ENCODE results near the gene PCDHGA2.

Gene PCDHGA2

DNA sequence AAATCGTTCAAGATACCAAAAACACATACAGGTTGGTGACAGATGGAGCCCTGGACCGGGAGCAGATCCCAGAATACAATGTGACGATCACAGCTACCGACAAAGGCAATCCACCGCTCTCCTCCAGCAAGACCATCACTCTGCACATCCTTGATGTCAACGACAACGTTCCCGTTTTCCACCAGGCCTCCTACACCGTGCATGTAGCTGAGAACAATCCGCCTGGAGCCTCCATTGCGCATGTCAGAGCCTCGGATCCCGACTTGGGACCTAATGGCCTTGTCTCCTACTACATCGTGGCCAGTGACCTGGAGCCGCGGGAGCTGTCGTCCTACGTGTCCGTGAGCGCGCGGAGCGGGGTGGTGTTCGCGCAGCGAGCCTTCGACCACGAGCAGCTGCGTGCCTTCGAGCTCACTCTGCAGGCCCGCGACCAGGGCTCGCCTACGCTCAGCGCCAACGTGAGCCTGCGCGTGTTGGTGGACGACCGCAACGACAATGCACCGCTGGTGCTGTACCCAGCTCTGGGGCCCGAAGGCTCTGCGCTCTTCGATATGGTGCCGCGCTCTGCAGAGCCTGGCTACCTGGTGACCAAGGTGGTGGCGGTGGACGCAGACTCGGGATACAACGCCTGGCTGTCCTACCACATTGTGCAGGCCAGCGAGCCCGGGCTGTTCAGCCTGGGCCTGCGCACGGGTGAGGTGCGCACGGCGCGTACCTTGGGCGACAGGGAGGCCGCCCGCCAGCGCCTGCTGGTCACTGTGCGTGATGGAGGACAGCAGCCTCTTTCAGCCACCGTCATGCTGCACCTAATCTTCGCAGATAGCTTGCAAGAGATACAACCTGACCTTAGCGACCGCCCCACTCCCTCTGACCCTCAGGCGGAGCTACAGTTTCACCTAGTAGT lies 33.3 kb downstream of the PCDHGA2 start:
- TF ChIP-seq POLR2AphosphoS5 (IDR thresholded peaks at IDR 0.05; ENCODE audit: low read depth, low read length), result no peak
- no peak for TF ChIP-seq FOXP2 (optimal IDR thresholded peaks at IDR 0.05; ENCODE audit: borderline replicate concordance, extremely low read depth, extremely low read length, insufficient read depth)
- no peak for TF ChIP-seq TAF1 (IDR thresholded peaks at IDR 0.05; ENCODE audit: borderline replicate concordance, insufficient read depth, low read length)
- TF ChIP-seq SIN3A (IDR thresholded peaks at IDR 0.05; ENCODE audit: borderline replicate concordance, insufficient read depth, low read length), result no peak
- TF ChIP-seq, protein P1, sequence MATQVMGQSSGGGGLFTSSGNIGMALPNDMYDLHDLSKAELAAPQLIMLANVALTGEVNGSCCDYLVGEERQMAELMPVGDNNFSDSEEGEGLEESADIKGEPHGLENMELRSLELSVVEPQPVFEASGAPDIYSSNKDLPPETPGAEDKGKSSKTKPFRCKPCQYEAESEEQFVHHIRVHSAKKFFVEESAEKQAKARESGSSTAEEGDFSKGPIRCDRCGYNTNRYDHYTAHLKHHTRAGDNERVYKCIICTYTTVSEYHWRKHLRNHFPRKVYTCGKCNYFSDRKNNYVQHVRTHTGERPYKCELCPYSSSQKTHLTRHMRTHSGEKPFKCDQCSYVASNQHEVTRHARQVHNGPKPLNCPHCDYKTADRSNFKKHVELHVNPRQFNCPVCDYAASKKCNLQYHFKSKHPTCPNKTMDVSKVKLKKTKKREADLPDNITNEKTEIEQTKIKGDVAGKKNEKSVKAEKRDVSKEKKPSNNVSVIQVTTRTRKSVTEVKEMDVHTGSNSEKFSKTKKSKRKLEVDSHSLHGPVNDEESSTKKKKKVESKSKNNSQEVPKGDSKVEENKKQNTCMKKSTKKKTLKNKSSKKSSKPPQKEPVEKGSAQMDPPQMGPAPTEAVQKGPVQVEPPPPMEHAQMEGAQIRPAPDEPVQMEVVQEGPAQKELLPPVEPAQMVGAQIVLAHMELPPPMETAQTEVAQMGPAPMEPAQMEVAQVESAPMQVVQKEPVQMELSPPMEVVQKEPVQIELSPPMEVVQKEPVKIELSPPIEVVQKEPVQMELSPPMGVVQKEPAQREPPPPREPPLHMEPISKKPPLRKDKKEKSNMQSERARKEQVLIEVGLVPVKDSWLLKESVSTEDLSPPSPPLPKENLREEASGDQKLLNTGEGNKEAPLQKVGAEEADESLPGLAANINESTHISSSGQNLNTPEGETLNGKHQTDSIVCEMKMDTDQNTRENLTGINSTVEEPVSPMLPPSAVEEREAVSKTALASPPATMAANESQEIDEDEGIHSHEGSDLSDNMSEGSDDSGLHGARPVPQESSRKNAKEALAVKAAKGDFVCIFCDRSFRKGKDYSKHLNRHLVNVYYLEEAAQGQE (IDR thresholded peaks at IDR 0.05; ENCODE audit: insufficient read depth in 1 of 2, low read depth in 2 of 2, low read length in 2 of 2), result no peak

DNA sequence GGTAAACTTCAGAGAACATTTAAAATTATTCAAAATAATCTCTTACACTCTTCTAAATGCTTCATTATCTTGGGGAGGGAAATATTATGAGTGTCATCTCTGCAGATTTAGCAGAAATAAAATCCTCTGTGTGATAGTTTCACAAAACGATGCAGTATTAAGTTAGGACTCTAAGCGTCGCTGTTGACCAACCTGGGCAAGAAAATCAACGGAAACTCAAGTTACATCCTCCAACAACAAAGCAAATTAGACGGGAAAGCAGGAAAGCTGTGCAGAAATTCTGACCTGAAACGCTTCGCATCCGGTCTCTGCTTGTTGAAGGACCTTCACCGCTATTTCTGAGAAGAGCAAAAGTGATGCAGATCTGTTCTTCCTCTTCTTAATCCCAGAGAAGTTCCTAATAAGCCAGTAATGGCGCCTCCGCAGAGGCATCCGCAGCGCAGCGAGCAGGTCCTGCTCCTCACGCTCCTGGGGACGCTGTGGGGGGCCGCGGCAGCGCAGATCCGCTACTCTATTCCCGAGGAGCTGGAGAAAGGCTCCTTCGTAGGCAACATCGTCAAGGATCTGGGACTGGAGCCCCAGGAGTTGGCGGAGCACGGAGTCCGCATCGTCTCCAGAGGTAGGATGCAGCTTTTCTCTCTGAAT lies 35.2 kb downstream of the PCDHGA2 start, which contains the start of gene PCDHGA6:
TSS of gene PCDHGA6 (plus strand) at position 219 of the 645 bp plus-strand sequence. CDS start at position 412, 193 bp downstream.
- no peak for TF ChIP-seq FOXP2 (optimal IDR thresholded peaks at IDR 0.05; ENCODE audit: borderline replicate concordance, extremely low read depth, extremely low read length, insufficient read depth)
- TF ChIP-seq TAF1 (IDR thresholded peaks at IDR 0.05; ENCODE audit: borderline replicate concordance, insufficient read depth, low read length), result no peak
- no peak for TF ChIP-seq SIN3A (IDR thresholded peaks at IDR 0.05; ENCODE audit: borderline replicate concordance, insufficient read depth, low read length)
- no peak for TF ChIP-seq POLR2AphosphoS5 (IDR thresholded peaks at IDR 0.05; ENCODE audit: low read depth, low read length)
- TF ChIP-seq, protein P1 (IDR thresholded peaks at IDR 0.05; ENCODE audit: insufficient read depth in 1 of 2, low read depth in 2 of 2, low read length in 2 of 2), result no peak

DNA sequence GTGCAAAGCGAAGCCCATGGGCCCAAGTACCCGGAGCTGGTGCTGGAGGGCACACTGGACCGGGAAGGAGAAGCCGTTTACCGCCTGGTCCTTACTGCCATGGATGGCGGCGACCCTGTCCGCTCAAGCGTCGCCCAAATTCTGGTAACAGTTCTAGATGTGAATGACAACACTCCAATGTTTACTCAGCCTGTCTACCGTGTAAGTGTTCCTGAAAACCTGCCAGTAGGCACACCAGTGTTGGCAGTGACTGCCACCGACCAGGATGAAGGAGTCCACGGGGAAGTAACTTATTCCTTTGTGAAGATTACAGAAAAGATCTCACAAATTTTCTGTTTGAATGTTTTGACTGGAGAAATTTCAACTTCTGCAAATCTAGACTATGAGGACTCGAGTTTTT lies 36.1 kb downstream of the PCDHGA2 start:
- no peak for TF ChIP-seq FOXP2 (optimal IDR thresholded peaks at IDR 0.05; ENCODE audit: borderline replicate concordance, extremely low read depth, extremely low read length, insufficient read depth)
- TF ChIP-seq TAF1 (IDR thresholded peaks at IDR 0.05; ENCODE audit: borderline replicate concordance, insufficient read depth, low read length), result no peak
- no peak for TF ChIP-seq SIN3A (IDR thresholded peaks at IDR 0.05; ENCODE audit: borderline replicate concordance, insufficient read depth, low read length)
- TF ChIP-seq, protein P1 (IDR thresholded peaks at IDR 0.05; ENCODE audit: insufficient read depth in 1 of 2, low read depth in 2 of 2, low read length in 2 of 2), result no peak
- TF ChIP-seq POLR2AphosphoS5 (IDR thresholded peaks at IDR 0.05; ENCODE audit: low read depth, low read length), result no peak

DNA sequence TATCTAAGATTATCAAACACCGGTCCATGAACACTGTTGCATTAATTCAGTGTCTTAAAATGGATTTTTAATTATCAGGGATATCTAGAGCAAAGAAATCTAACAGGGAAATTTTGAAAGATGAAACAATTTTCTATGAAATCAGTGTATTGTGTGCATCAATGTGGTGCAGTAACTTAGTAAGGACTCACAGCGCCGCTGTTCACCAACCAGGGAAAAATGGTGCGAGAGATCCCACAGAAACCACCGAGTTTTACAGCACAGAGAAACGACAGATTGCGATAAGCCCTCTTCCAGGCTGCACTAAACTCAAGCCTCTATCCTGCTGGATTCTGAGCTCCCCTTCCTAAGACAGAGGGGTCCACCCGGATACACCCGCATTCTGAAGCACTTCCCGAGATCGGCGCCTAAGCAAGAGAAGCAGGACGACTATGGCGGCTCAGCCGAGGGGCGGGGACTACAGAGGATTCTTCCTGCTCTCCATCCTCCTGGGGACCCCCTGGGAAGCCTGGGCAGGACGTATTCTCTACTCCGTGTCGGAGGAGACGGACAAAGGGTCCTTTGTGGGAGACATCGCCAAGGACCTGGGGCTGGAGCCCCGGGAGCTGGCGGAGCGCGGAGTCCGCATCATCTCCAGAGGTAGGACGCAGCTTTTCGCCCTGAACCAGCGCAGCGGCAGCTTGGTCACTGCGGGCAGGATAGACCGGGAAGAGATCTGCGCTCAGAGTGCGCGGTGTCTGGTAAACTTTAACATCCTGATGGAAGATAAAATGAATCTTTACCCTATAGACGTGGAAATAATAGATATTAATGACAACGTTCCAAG lies 44.1 kb downstream of the PCDHGA2 start, which contains the start of gene PCDHGA7:
TSS of gene PCDHGA7 (plus strand) at position 274 of the 826 bp plus-strand sequence. CDS start at position 432, 158 bp downstream.
- TF ChIP-seq, protein P1 (IDR thresholded peaks at IDR 0.05; ENCODE audit: insufficient read depth in 1 of 2, low read depth in 2 of 2, low read length in 2 of 2), result no peak
- TF ChIP-seq FOXP2 (optimal IDR thresholded peaks at IDR 0.05; ENCODE audit: borderline replicate concordance, extremely low read depth, extremely low read length, insufficient read depth), result no peak
- no peak for TF ChIP-seq TAF1 (IDR thresholded peaks at IDR 0.05; ENCODE audit: borderline replicate concordance, insufficient read depth, low read length)
- TF ChIP-seq SIN3A (IDR thresholded peaks at IDR 0.05; ENCODE audit: borderline replicate concordance, insufficient read depth, low read length), result no peak
- no peak for TF ChIP-seq POLR2AphosphoS5 (IDR thresholded peaks at IDR 0.05; ENCODE audit: low read depth, low read length)
